GM23248 (cell line): ENCODE data around the gene NEBL.

Experiments
- EZH2 ChIP-seq: fragments of 200-600 bp; sonication (generic); IDR thresholded peaks from 2 replicates; pipeline ENCODE4 v1.6.1; 2018; ENCODE audit warnings: antibody characterized with exemption, mild to moderate bottlenecking; ENCODE audit not compliant: insufficient read depth, poor library complexity, severe bottlenecking
- EZH2phosphoT487 ChIP-seq: fragments of 200-600 bp; sonication (generic); IDR thresholded peaks from 2 replicates; pipeline ENCODE4 v1.6.1; 2018; ENCODE audit warnings: antibody characterized with exemption, moderate library complexity, mild to moderate bottlenecking, low read depth; ENCODE audit not compliant: insufficient read depth

- TF ChIP-seq EZH2 (no peak), EZH2phosphoT487 (no peak)
Observed at GRCh38 chr10:20836401-20836800, 60.7 kb downstream of the NEBL start.
